HEK293 (cell line): ENCODE results near the gene PPP1CA.

Experiments used
- BCL6B ChIP-seq: fragments of 450-650 bp; formaldehyde crosslinking; IDR thresholded peaks from 2 replicates; pipeline ENCODE4 v1.5.1; 2017; ENCODE audit warnings: missing biosample characterization, missing genetic modification characterization
- GLIS2 ChIP-seq: fragments of 450-650 bp; formaldehyde crosslinking; IDR thresholded peaks from 2 replicates; pipeline ENCODE4 v1.5.1; 2016; ENCODE audit warnings: missing biosample characterization, missing genetic modification characterization
- KLF1 ChIP-seq: fragments of 450-650 bp; formaldehyde crosslinking; IDR thresholded peaks from 2 replicates; pipeline ENCODE4 v1.5.1; 2016; ENCODE audit warnings: missing biosample characterization, missing genetic modification characterization
- KLF9 ChIP-seq: fragments of 450-650 bp; formaldehyde crosslinking; IDR thresholded peaks from 2 replicates; pipeline ENCODE4 v1.5.1; 2016; ENCODE audit warnings: missing biosample characterization, missing genetic modification characterization, low read depth
- SCRT1 ChIP-seq: fragments of 450-650 bp; formaldehyde crosslinking; IDR thresholded peaks from 2 replicates; pipeline ENCODE4 v1.5.1; 2016; ENCODE audit warnings: missing biosample characterization, missing genetic modification characterization, borderline replicate concordance
- ZBTB49 ChIP-seq: fragments of 450-650 bp; formaldehyde crosslinking; IDR thresholded peaks from 2 replicates; pipeline ENCODE4 v1.5.1; 2016; ENCODE audit warnings: missing biosample characterization, missing genetic modification characterization, low read depth
- ZFHX2 ChIP-seq: fragments of 450-650 bp; formaldehyde crosslinking; conservative IDR thresholded peaks from 2 replicates; pipeline ENCODE4 v1.5.1; 2016; ENCODE audit warnings: missing biosample characterization, missing genetic modification characterization
- ZNF132 ChIP-seq: fragments of 450-650 bp; formaldehyde crosslinking; IDR thresholded peaks from 2 replicates; pipeline ENCODE4 v1.5.1; 2017; ENCODE audit warnings: missing biosample characterization, missing genetic modification characterization, borderline replicate concordance
- ZNF19 ChIP-seq: fragments of 450-650 bp; formaldehyde crosslinking; IDR thresholded peaks from 2 replicates; pipeline ENCODE4; 2016; ENCODE audit warnings: missing biosample characterization, missing genetic modification characterization, low read depth
- ZNF214 ChIP-seq: fragments of 450-650 bp; formaldehyde crosslinking; IDR thresholded peaks from 2 replicates; pipeline ENCODE4 v1.5.1; 2017; ENCODE audit warnings: missing biosample characterization, mild to moderate bottlenecking, missing genetic modification characterization, borderline replicate concordance
- ZNF266 ChIP-seq: fragments of 450-650 bp; formaldehyde crosslinking; IDR thresholded peaks from 2 replicates; pipeline ENCODE4 v1.5.1; 2016; ENCODE audit warnings: missing biosample characterization, missing genetic modification characterization, low read depth
- ZNF324 ChIP-seq: fragments of 450-650 bp; formaldehyde crosslinking; IDR thresholded peaks from 2 replicates; pipeline ENCODE4 v1.5.1; 2016; ENCODE audit warnings: missing biosample characterization, missing genetic modification characterization
- ZNF391 ChIP-seq: fragments of 450-650 bp; formaldehyde crosslinking; IDR thresholded peaks from 2 replicates; pipeline ENCODE4 v1.5.1; 2016; ENCODE audit warnings: low read depth, missing biosample characterization, missing genetic modification characterization, borderline replicate concordance
- ZNF398 ChIP-seq: fragments of 450-650 bp; formaldehyde crosslinking; IDR thresholded peaks from 2 replicates; pipeline ENCODE4 v1.5.1; 2017; ENCODE audit warnings: missing biosample characterization, missing genetic modification characterization
- ZNF449 ChIP-seq: fragments of 450-650 bp; formaldehyde crosslinking; IDR thresholded peaks from 2 replicates; pipeline ENCODE4 v1.5.1; 2017; ENCODE audit warnings: missing biosample characterization, mild to moderate bottlenecking, missing genetic modification characterization, moderate library complexity
- ZNF544 ChIP-seq: fragments of 450-650 bp; formaldehyde crosslinking; IDR thresholded peaks from 2 replicates; pipeline ENCODE4 v1.5.0; 2017; ENCODE audit warnings: missing biosample characterization, missing genetic modification characterization
- ZNF571 ChIP-seq: fragments of 450-650 bp; formaldehyde crosslinking; IDR thresholded peaks from 2 replicates; pipeline ENCODE4 v1.5.0; 2017; ENCODE audit warnings: missing biosample characterization, missing genetic modification characterization
- ZNF600 ChIP-seq: fragments of 450-650 bp; formaldehyde crosslinking; IDR thresholded peaks from 2 replicates; pipeline ENCODE4 v1.5.1; 2016; ENCODE audit warnings: missing biosample characterization, missing genetic modification characterization
- ZNF626 ChIP-seq: fragments of 450-650 bp; sonication (Bioruptor Pico); formaldehyde crosslinking; IDR thresholded peaks from 2 replicates; pipeline ENCODE4 v1.5.1; 2018; ENCODE audit warnings: missing biosample characterization, missing genetic modification characterization, inconsistent platforms
- ZNF660 ChIP-seq: fragments of 450-650 bp; IDR thresholded peaks from 2 replicates; pipeline ENCODE4 v1.5.1; 2018; ENCODE audit warnings: missing biosample characterization, mild to moderate bottlenecking, missing genetic modification characterization
- ZNF670 ChIP-seq: fragments of 450-650 bp; formaldehyde crosslinking; IDR thresholded peaks from 2 replicates; pipeline ENCODE4 v1.5.1; 2016; ENCODE audit warnings: missing biosample characterization, missing genetic modification characterization, low read depth
- ZNF747 ChIP-seq: fragments of 450-650 bp; formaldehyde crosslinking; IDR thresholded peaks from 2 replicates; pipeline ENCODE4 v1.5.1; 2016; ENCODE audit warnings: missing biosample characterization, missing genetic modification characterization
- ZSCAN5A ChIP-seq: fragments of 450-650 bp; formaldehyde crosslinking; IDR thresholded peaks from 2 replicates; pipeline ENCODE4 v1.5.1; 2016; ENCODE audit warnings: missing biosample characterization, missing genetic modification characterization

Gene PPP1CA

GRCh38 chr11:67420646-67421429, 19.2 kb upstream of the PPP1CA start (continued):
- TF ChIP-seq ZNF214 (no peak), ZNF391 (tag by site-specific recombination) (no peak), ZNF544 (tag by site-specific recombination) (no peak), ZFHX2 (tag by site-specific recombination) (peak; percentile 80), BCL6B (tag by site-specific recombination) (no peak), GLIS2 (tag by site-specific recombination) (peak; percentile 41; the same call in 1 of the 2 replicates), ZNF266 (tag by site-specific recombination) (no peak), ZNF324 (tag by site-specific recombination) (no peak), ZNF670 (tag by site-specific recombination) (no peak), ZNF449 (tag by site-specific recombination) (no peak), KLF9 (peak; percentile 80), ZNF660 (tag by site-specific recombination) (no peak), ZNF132 (tag by site-specific recombination) (no peak), KLF1 (no peak; the same call in 1 of the 2 replicates), ZNF747 (tag by site-specific recombination) (no peak), ZNF571 (tag by site-specific recombination) (no peak), ZSCAN5A (tag by site-specific recombination) (no peak), ZNF626 (tag by site-specific recombination) (no peak), ZNF19 (tag by site-specific recombination) (no peak), ZNF600 (no peak), ZNF398 (tag by site-specific recombination) (no peak), ZBTB49 (no peak), SCRT1 (tag by site-specific recombination) (no peak)
